HUES48 (cell line): Measurements from ENCODE around the gene HLA-DOA.

Experiments used
- H3K27ac ChIP-seq: one replicate; pipeline ENCODE4 v1.7.0; 2013; ENCODE audit warnings: low read depth, low read length, inconsistent platforms
- H3K27me3 ChIP-seq: 2 replicates; pipeline ENCODE4 v1.6.1; 2013; ENCODE audit warnings: mild to moderate bottlenecking, low read length; ENCODE audit not compliant: control insufficient read depth, insufficient read depth
- H3K36me3 ChIP-seq: 2 replicates; pipeline ENCODE4 v1.6.1; 2013; ENCODE audit warnings: low read length; ENCODE audit not compliant: control insufficient read depth, insufficient read depth
- H3K4me1 ChIP-seq: 2 replicates; pipeline ENCODE4 v1.6.1; 2013; ENCODE audit warnings: mild to moderate bottlenecking, low read length; ENCODE audit not compliant: control insufficient read depth, insufficient read depth
- H3K4me3 ChIP-seq: 2 replicates; pipeline ENCODE4 v1.5.1; 2013; ENCODE audit warnings: mild to moderate bottlenecking, low read depth, low read length
- H3K9ac ChIP-seq: 2 replicates; pipeline ENCODE4 v1.6.1; 2013; ENCODE audit warnings: mild to moderate bottlenecking, low read depth, low read length, moderate library complexity
- H3K9me3 ChIP-seq: 2 replicates; pipeline ENCODE4 v1.6.1; 2013; ENCODE audit warnings: low read length; ENCODE audit not compliant: control insufficient read depth, insufficient read depth

Gene HLA-DOA

DNA sequence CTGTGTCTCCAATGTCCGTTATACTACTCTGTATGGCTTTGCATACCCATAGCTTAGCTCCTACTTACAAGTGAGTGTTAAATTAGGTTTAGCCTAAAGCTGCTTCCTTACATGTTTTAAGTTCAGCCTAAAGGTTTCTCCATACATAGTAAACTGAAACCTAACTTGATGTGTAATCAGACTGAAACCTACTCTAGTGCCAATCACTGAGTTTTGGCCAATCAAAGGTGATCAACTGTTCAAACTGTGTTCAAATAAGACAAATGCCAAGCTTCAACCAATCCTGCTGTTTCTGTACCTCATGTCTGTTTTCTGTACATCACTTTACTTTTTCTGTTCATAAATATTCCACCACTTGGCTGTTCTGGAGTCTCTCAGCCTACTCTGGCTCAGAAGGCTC lies 20.0 kb downstream of the HLA-DOA start:
- Histone ChIP-seq H3K27me3 (no peaks in the 10 kb centered on the region), H3K9ac (no peak overlapping the region), H3K36me3 (no peaks in the 10 kb centered on the region), H3K4me3 (no peak overlapping the region), H3K9me3 (no peaks in the 10 kb centered on the region), H3K27ac (no peak overlapping the region), H3K4me1 (peaks cover 7% of the 10 kb centered on the region)

DNA sequence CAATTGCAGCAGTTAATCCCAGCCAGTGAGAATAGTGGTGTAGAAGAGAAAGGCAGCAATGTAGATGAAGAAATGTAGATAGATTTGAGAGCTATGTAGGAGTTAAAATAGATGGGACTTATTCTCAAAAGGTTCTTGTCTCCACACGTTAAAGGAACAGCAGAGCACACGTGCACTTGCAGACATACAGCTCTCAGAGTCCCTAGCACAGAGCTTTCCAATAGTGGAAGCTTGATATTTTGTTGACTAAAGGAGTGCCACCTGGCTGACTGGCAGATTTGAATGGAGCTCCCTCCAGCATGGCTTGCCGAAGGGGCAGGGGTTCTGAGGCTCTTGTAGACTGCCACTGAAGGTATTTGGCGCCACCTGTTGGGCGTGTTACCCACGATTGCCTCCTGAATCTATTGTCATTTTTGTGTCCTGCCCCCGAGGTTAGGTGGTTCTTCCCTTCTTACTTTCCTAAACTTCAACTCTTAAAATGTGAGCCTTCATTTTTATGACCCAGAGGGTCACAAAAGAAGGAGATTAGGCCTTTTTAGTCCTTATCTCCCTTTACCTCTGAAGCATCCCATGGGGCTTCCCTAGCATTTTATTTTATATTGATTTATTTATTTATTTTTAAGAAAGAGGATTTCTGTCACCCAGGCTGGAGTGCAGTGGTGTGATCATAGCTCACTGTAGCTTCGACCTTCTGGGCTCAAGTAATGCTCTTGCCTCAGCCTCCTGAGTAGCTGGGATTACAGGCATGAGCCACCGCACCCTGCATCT lies 24.6 kb downstream of the HLA-DOA start:
- Histone ChIP-seq H3K9ac (no peak overlapping the region), H3K27me3 (no peaks in the 10 kb centered on the region), H3K4me1 (peaks cover 7% of the 10 kb centered on the region), H3K4me3 (no peak overlapping the region), H3K9me3 (no peaks in the 10 kb centered on the region), H3K36me3 (peaks cover 21% of the 10 kb centered on the region), H3K27ac (peak overlapping the region; percentile 48)

- Histone ChIP-seq H3K36me3 (peaks cover 28% of the 10 kb centered on the region), H3K9me3 (no peaks in the 10 kb centered on the region), H3K9ac (no peak overlapping the region), H3K27me3 (no peaks in the 10 kb centered on the region), H3K4me1 (peaks cover 7% of the 10 kb centered on the region), H3K27ac (peak overlapping the region; percentile 48), H3K4me3 (no peak overlapping the region)
Observed at GRCh38 chr6:32983964-32984621, 25.3 kb downstream of the HLA-DOA start.

- H3K9ac ChIP-seq, result no peak overlapping the region
Observed at GRCh38 chr6:32983493-32983848, 25.9 kb downstream of the HLA-DOA start.

DNA sequence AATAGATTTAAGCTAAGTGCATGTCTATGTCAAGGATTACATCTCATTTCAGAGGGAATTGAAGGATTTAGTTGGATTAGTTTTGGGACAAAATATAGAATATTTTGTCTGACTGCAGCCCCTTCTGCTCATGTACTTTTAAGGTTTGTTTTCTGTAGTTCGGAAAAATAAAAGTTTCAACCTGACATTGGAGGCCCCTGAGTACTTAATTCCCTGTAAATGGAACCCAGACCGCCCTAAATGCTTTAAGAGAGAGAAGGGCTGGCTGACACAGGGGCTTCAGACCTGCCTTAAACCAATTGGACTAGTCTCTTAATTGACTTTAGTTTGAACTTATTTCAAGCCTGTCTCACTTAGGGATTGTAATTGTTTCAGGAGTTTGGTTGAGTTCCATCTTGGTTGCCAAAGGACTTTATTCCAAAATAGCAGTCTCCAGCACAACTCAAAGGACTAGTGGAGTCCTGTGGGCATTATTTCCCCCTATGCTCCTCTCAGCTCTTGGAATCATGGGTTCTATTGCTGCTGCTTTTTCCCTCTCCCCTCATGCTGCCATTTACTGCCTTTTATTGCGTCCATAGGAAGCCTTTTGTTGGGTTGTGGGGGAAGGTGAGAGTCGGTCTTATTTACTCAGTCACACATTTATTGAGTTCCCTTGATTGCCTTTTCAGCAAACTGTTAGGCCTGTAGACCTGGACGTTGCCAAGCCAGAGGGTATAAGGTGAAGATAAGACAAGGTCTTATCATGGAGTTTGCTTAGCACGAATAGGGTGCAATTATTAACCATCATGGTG lies 26.5 kb downstream of the HLA-DOA start:
- no peak overlapping the region for H3K27ac ChIP-seq
- no peak overlapping the region for H3K4me3 ChIP-seq
- H3K27me3 ChIP-seq, result no peaks in the 10 kb centered on the region
- peaks cover 40% of the 10 kb centered on the region for H3K36me3 ChIP-seq
- no peaks in the 10 kb centered on the region for H3K9me3 ChIP-seq
- H3K9ac ChIP-seq, result no peak overlapping the region
- H3K4me1 ChIP-seq, result peaks cover 2% of the 10 kb centered on the region; the same call in 1 of the 2 replicates

More at GRCh38 chr6:32983493-32983848, 25.9 kb downstream of the HLA-DOA start:
- no peaks in the 10 kb centered on the region for H3K27me3 ChIP-seq
- no peak overlapping the region for H3K4me3 ChIP-seq
- H3K4me1 ChIP-seq, result peaks cover 7% of the 10 kb centered on the region
- H3K9me3 ChIP-seq, result no peaks in the 10 kb centered on the region
- peaks cover 34% of the 10 kb centered on the region for H3K36me3 ChIP-seq
- peak overlapping the region; percentile 7 for H3K27ac ChIP-seq

DNA sequence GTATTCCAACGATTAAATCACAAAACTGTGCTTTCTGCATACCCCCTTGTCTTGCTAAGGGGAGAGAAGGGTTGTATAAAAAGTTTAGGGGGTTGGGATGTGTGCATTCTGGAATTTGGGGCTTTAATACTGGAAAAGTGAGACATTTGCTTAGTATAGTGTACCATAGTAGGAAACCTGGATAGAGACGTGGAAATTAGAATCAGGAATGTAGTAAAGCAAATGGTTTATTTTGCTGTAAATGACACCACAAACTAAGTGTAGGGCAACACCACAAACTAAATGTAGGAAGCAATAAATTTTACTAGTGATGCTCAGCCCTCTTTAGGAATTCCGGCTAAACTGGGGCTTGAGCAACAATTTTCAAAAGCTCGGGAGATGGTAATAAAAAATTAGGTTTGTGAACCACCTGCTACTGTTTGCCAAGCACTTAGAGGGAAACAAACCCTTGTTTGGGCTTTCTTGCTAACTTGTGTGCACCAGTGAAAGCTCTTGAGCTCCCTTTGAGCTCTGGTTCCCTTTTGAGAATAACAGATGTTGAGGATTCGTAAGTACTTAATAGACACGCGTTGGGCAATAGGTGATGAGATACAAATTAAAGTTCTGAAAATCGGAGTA lies 27.2 kb downstream of the HLA-DOA start:
- H3K27me3 ChIP-seq, result no peaks in the 10 kb centered on the region
- no peak overlapping the region for H3K4me3 ChIP-seq
- H3K9ac ChIP-seq, result no peak overlapping the region
- no peaks in the 10 kb centered on the region for H3K9me3 ChIP-seq
- peak overlapping the region; percentile 28 for H3K27ac ChIP-seq
- H3K36me3 ChIP-seq, result peaks cover 47% of the 10 kb centered on the region
- no peaks in the 10 kb centered on the region for H3K4me1 ChIP-seq

- Histone ChIP-seq H3K27me3 (no peaks in the 10 kb centered on the region), H3K4me3 (no peak overlapping the region), H3K36me3 (peaks cover 64% of the 10 kb centered on the region), H3K4me1 (no peaks in the 10 kb centered on the region; the same call in 1 of the 2 replicates), H3K9me3 (no peaks in the 10 kb centered on the region), H3K27ac (no peak overlapping the region), H3K9ac (no peak overlapping the region)
Observed at GRCh38 chr6:32980488-32981038, 28.8 kb downstream of the HLA-DOA start.

DNA sequence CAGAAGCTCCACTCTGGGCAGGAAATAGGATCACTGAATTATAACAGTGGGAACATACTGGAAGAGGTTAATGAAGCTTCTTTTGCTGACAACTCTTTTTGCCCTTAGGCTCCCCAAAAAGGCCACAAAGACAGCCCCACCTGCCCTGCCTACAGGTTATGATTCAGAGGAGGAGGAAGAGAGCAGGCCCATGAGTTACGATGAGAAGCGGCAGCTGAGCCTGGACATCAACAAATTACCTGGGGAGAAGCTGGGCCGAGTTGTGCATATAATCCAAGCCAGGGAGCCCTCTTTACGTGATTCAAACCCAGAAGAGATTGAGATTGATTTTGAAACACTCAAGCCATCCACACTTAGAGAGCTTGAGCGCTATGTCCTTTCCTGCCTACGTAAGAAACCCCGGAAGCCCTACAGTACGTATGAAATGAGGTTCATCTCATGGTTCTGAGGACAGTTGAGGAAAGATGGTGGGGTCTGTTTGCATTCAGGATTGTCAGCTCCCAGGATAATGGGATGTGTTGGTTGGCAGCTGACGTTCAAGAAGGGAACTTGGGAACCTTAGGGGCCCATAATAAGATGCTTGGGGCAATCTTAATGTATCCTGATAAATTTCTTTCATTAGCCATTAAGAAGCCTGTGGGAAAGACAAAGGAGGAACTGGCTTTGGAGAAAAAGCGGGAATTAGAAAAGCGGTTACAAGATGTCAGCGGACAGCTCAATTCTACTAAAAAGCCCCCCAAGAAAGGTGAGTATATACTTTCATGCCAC lies 29.5 kb downstream of the HLA-DOA start:
- Histone ChIP-seq H3K4me3 (no peak overlapping the region), H3K4me1 (peaks cover 2% of the 10 kb centered on the region; the same call in 1 of the 2 replicates), H3K27me3 (no peaks in the 10 kb centered on the region), H3K36me3 (peaks cover 70% of the 10 kb centered on the region), H3K9ac (no peak overlapping the region), H3K27ac (no peak overlapping the region), H3K9me3 (no peaks in the 10 kb centered on the region)

DNA sequence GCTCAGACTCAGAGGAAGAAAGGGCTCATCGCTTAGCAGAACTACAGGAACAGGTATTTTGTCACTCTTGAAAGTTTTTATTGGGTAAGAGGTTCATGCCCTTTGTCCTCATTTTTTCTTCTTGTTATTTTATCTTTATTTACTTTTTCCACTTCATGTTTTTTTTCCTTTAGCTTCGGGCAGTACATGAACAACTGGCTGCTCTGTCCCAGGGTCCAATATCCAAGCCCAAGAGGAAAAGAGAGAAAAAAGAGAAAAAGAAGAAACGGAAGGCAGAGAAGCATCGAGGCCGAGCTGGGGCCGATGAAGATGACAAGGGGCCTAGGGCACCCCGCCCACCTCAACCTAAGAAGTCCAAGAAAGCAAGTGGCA lies 31.5 kb downstream of the HLA-DOA start:
- Histone ChIP-seq H3K27me3 (no peaks in the 10 kb centered on the region), H3K4me1 (peaks cover 2% of the 10 kb centered on the region; the same call in 1 of the 2 replicates), H3K4me3 (no peak overlapping the region), H3K36me3 (peaks cover 90% of the 10 kb centered on the region), H3K9me3 (no peaks in the 10 kb centered on the region), H3K9ac (no peak overlapping the region), H3K27ac (no peak overlapping the region)
